ENCODE results near the gene RIMS4. TPM values are rescaled to one million over a fixed set of nuclear protein-coding genes. Genes with fewer than 3 reads are reported as not detected.
A peak's percentile ranks its signal among the peaks of the same experiment; 100 is the strongest.

The RIMS4 gene
- total and polyA plus RNA-seq, 2 of the 13 experiments (the other 11 are each of a cell fraction or from before 2014, with no cell fraction given), result 0.01 to 0.07 TPM

- TF ChIP-seq, protein P1, sequence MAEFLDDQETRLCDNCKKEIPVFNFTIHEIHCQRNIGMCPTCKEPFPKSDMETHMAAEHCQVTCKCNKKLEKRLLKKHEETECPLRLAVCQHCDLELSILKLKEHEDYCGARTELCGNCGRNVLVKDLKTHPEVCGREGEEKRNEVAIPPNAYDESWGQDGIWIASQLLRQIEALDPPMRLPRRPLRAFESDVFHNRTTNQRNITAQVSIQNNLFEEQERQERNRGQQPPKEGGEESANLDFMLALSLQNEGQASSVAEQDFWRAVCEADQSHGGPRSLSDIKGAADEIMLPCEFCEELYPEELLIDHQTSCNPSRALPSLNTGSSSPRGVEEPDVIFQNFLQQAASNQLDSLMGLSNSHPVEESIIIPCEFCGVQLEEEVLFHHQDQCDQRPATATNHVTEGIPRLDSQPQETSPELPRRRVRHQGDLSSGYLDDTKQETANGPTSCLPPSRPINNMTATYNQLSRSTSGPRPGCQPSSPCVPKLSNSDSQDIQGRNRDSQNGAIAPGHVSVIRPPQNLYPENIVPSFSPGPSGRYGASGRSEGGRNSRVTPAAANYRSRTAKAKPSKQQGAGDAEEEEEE (CRISPR knock-in tag; IDR thresholded peaks at IDR 0.05; ENCODE audit: borderline replicate concordance), result no peak
- TF ChIP-seq ZNF441 (CRISPR knock-in tag; IDR thresholded peaks at IDR 0.05; ENCODE audit: borderline replicate concordance), result peak; percentile 91; the same call in 1 of the 2 replicates
- peak; percentile 88 for TF ChIP-seq ZNF12 (CRISPR knock-in tag; IDR thresholded peaks at IDR 0.05)
- peak; percentile 59; the same call in 1 of the 2 replicates for TF ChIP-seq NCOA2 (CRISPR knock-in tag; IDR thresholded peaks at IDR 0.05)
- no peak for TF ChIP-seq PHF8 (CRISPR knock-in tag; IDR thresholded peaks at IDR 0.05)
- TF ChIP-seq ZBTB20 (CRISPR knock-in tag; IDR thresholded peaks at IDR 0.05; ENCODE audit: borderline replicate concordance, low read depth), result peak; percentile 78; the same call in 1 of the 2 replicates
- no peak for TF ChIP-seq KDM1A (CRISPR knock-in tag; IDR thresholded peaks at IDR 0.05)
- TF ChIP-seq RXRA (CRISPR knock-in tag; IDR thresholded peaks at IDR 0.05), result no peak
- TF ChIP-seq KAT2B (IDR thresholded peaks at IDR 0.05; ENCODE audit: borderline replicate concordance, low read depth, low read length), result no peak
- peak; percentile 96 for TF ChIP-seq TGIF2 (CRISPR knock-in tag; IDR thresholded peaks at IDR 0.05)
- TF ChIP-seq ATF7-NPFF (CRISPR knock-in tag; IDR thresholded peaks at IDR 0.05; ENCODE audit: low read depth), result 0 out of 2 replicates have a peak, but pooled peaks have one; percentile 58
- TF ChIP-seq AGO2 (optimal IDR thresholded peaks at IDR 0.05; ENCODE audit: low read depth, low read length), result no peak
- peak; percentile 63; the same call in 1 of the 2 replicates for TF ChIP-seq ZFYVE20 (CRISPR knock-in tag; IDR thresholded peaks at IDR 0.05; ENCODE audit: borderline replicate concordance, low read depth)
- TF ChIP-seq CREM (IDR thresholded peaks at IDR 0.05), result no peak
- no peak for TF ChIP-seq CREM (CRISPR knock-in tag; IDR thresholded peaks at IDR 0.05)
- no peak for TF ChIP-seq SOX6 (IDR thresholded peaks at IDR 0.05)
- TF ChIP-seq SOX6 (CRISPR knock-in tag; IDR thresholded peaks at IDR 0.05), result no peak
- TF ChIP-seq, protein P2, sequence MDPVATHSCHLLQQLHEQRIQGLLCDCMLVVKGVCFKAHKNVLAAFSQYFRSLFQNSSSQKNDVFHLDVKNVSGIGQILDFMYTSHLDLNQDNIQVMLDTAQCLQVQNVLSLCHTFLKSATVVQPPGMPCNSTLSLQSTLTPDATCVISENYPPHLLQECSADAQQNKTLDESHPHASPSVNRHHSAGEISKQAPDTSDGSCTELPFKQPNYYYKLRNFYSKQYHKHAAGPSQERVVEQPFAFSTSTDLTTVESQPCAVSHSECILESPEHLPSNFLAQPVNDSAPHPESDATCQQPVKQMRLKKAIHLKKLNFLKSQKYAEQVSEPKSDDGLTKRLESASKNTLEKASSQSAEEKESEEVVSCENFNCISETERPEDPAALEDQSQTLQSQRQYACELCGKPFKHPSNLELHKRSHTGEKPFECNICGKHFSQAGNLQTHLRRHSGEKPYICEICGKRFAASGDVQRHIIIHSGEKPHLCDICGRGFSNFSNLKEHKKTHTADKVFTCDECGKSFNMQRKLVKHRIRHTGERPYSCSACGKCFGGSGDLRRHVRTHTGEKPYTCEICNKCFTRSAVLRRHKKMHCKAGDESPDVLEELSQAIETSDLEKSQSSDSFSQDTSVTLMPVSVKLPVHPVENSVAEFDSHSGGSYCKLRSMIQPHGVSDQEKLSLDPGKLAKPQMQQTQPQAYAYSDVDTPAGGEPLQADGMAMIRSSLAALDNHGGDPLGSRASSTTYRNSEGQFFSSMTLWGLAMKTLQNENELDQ (CRISPR knock-in tag; IDR thresholded peaks at IDR 0.05; ENCODE audit: borderline replicate concordance), result peak; percentile 98
- 0 out of 2 replicates have a peak, but pooled peaks have one; percentile 47 for TF ChIP-seq ZBTB7B (CRISPR knock-in tag; IDR thresholded peaks at IDR 0.05)
- no peak for TF ChIP-seq ZSCAN22 (CRISPR knock-in tag; IDR thresholded peaks at IDR 0.05)
- TF ChIP-seq HNRNPK (IDR thresholded peaks at IDR 0.05; ENCODE audit: low read depth, low read length, poor library complexity, severe bottlenecking), result no peak
- TF ChIP-seq ZNF7 (CRISPR knock-in tag; IDR thresholded peaks at IDR 0.05), result 0 out of 2 replicates have a peak, but pooled peaks have one; percentile 39
- peak; percentile 85; the same call in 1 of the 2 replicates for TF ChIP-seq BATF2 (CRISPR knock-in tag; IDR thresholded peaks at IDR 0.05)
- TF ChIP-seq SNAI1 (CRISPR knock-in tag; IDR thresholded peaks at IDR 0.05; ENCODE audit: borderline replicate concordance), result no peak
- TF ChIP-seq KMT2B (CRISPR knock-in tag; IDR thresholded peaks at IDR 0.05), result peak; percentile 64; the same call in 1 of the 2 replicates
Observed at GRCh38 chr20:44780226-44780625, 30.1 kb downstream of the RIMS4 start (continued).
